OCI-LY7 (cell line): ENCODE measurements around the gene KRT39.

ENCODE experiments used
- CTCF ChIP-seq: fragments of 200-600 bp; sonication (generic); conservative IDR thresholded peaks from 2 replicates; pipeline ENCODE4 v1.5.1; 2014; ENCODE audit warnings: mild to moderate bottlenecking, antibody characterized with exemption, low read length, moderate library complexity, mixed read lengths
- EZH2phosphoT487 ChIP-seq: fragments of 200-600 bp; sonication (generic); IDR thresholded peaks from 2 replicates; pipeline ENCODE4 v1.6.1; 2018; ENCODE audit warnings: low read depth, borderline replicate concordance, mild to moderate bottlenecking, mixed run types, antibody characterized with exemption, low read length, moderate library complexity, mixed read lengths

- TF ChIP-seq CTCF = no peak
- no peak for TF ChIP-seq EZH2phosphoT487
These were observed 28.4 kb upstream of the KRT39 start for GRCh38 chr17:40995116-40995515.
